Lower leg skin (tissue), 4 donors: ENCODE data around the gene USP3. TPM values are rescaled to one million over a fixed set of nuclear protein-coding genes. Genes with fewer than 3 reads are reported as not detected.

Experiments used
- DNase-seq, 2 donors: peaks; one replicate each; pipeline ENCODE4 v3.0.0-alpha.2; 2019; ENCODE audit warnings: low spot score in 2 of 2
- H3K4me3 ChIP-seq: fragments of 200-600 bp; sonication (generic); 2 replicates; pipeline ENCODE4 v1.5.1; 2017; ENCODE audit warnings: mild to moderate bottlenecking, low read depth; ENCODE audit not compliant: poor library complexity, severe bottlenecking
- CTCF ChIP-seq, 3 donors: fragments of 450-650 bp; IDR thresholded peaks; one replicate each; pipeline ENCODE4 v1.5.1; 2016; ENCODE audit warnings: antibody characterized with exemption in 3 of 3, mild to moderate bottlenecking in 3 of 3, moderate library complexity in 2 of 3
- POLR2A ChIP-seq, 2 donors: fragments of 450-650 bp; IDR thresholded peaks; one replicate each; pipeline ENCODE4 v1.6.1; 2016 to 2017; ENCODE audit warnings: antibody characterized with exemption in 2 of 2, mild to moderate bottlenecking in 1 of 2, moderate library complexity in 1 of 2
- WGBS, 2 donors: methylation state at CpG; one replicate each; pipeline ENCODE4 v1.1.5; 2018; 5-methylcytosine and 5-hydroxymethylcytosine counted together
- intact Hi-C: fragments of 100-400 bp; cut with DNase I; formaldehyde crosslinking; loops from one replicate; pipeline ENCODE4 v1.15.0; 2023; ENCODE audit warnings: low total_unique reads
- total RNA-seq, 4 donors: library from RNA; depleted of rRNA; stranded (reverse); fragments of >200 nt; gene quantifications; one replicate each; pipeline ENCODE4 v1.1.0, GENCODE V29; 2016

Gene USP3
- total RNA-seq, 4 donors from 2014 or later = 43.9 to 66.5 (median 55.0) TPM

DNA sequence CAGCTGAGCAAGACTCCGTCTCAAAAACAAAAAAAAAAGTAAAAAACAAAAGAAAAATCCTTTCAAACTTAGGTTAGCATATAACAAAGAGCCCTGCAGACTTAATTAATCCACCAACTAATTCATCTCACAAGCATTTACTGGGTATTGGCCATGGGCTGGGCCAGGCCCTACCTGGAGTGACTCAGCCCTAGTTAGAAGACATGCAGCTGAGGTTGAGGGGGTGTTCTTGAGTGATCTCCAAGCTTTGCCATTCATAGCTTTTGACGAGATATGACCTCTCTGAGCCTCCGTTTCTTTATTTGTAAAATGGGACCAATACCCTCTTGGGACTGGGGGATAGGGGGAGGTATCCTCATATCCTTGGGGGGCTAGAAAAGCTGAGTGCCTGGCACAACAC, 100.6 kb downstream of the USP3 start:
- intact Hi-C loops = no loop called here
- H3K4me3 ChIP-seq = no peak overlapping the region
- WGBS, 2 donors = 77 to 90% methylated on average over 3 of the region's 3 CpGs
- no peak for DNase-seq
- TF ChIP-seq POLR2A (IDR thresholded peaks at IDR 0.05) (no peak), CTCF (IDR thresholded peaks at IDR 0.05) (no peak)

DNA sequence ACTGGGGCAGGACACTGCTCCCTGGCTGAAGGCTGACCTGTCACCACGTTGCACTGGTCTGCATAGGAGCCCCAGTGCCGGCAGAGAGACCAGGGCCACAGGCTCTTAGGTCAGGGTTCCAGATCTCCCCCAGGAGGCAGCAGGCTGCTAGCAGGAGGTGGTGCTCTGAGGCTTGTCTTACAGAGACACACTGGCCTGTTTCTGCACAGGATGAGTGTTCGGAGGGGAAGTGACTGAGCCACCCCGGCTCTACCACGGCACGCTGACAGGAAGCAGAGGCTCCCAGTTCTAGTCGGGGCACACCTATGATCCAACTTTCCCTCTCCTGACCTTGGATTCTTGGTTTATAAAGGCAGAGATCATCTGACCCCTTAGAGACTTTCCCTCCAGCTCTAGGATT, 101.4 kb downstream of the USP3 start:
- 65 to 71% methylated on average over 7 of the region's 7 CpGs for WGBS, 2 donors
- intact Hi-C loops = no loop called here
- DNase-seq = no peak
- no peak overlapping the region for H3K4me3 ChIP-seq
- TF ChIP-seq CTCF (IDR thresholded peaks at IDR 0.05) (no peak), POLR2A (IDR thresholded peaks at IDR 0.05) (no peak)

- no peak for DNase-seq
- 67 to 73% methylated on average over 2 of the region's 2 CpGs for WGBS, 2 donors
- no peak overlapping the region for H3K4me3 ChIP-seq
- intact Hi-C loops = no loop called here
- TF ChIP-seq POLR2A (IDR thresholded peaks at IDR 0.05) = no peak
- no peak for TF ChIP-seq CTCF (IDR thresholded peaks at IDR 0.05)
These were observed 101.9 kb downstream of the USP3 start for GRCh38 chr15:63606308-63606707.

DNA sequence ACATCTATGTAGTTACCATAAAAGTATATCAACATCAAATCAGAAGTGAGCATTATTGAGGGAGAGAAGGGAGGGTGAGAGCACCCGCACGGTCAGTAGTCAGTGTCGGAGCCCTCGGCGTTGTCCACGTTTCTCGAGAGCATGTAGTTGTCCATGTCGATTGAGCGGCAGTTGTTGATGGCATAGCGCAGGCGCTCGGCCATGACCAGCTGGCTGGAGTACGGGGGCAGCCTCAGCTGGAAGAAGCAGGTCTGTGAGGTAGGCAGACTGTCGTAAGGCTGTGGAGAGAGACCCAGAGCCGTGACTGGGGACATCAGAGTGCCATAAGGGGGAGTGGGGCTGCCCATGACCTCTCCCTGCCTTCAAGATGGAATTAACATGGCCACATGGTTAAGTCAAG, 104.6 kb downstream of the USP3 start:
- 92 to 95% methylated on average over 15 of the region's 15 CpGs for WGBS, 2 donors
- intact Hi-C loops = no loop called here
- DNase-seq = peak in 1 of 2 donors; percentile 49
- no peak overlapping the region for H3K4me3 ChIP-seq
- TF ChIP-seq POLR2A (IDR thresholded peaks at IDR 0.05) (no peak), CTCF (IDR thresholded peaks at IDR 0.05) (no peak)

- peak in 1 of 2 donors; percentile 79 for DNase-seq
- intact Hi-C loops = no loop called here
- 87 to 92% methylated on average over 6 of the region's 6 CpGs for WGBS, 2 donors
- no peak overlapping the region for H3K4me3 ChIP-seq
- TF ChIP-seq POLR2A (IDR thresholded peaks at IDR 0.05) (no peak), CTCF (IDR thresholded peaks at IDR 0.05) (no peak)
These were observed 105.1 kb downstream of the USP3 start for GRCh38 chr15:63609448-63609847.

DNA sequence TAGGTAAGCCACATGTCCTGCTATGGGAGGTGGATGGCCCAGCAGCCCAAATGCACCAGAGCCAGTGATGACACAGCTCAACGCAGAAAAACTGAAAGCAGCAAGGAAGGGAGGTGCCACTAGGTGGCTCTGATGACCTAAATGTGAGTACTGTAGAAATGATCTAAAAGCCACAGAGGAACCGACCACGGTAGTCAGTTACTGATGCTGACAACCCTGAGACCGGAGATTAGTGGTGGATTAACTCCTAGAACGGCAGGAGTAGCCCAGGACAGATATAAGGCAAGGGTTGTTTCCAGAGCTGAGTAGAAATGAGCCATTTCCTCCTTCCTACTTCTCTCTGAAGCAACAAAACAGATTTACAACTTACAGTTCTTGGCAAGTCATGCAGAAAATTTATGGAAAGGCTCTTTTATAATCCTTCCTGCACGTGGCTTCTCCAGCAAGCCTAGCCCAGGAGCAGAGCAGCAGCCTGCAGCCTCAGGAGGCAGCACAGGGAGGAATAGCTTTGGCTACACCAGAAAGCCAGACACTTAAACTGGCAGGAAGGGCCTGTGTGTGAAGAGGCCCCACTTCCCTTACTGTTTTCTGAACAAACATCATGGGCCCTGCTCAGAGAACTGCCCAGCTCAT, 105.9 kb downstream of the USP3 start:
- 1 to 4% methylated on average over 6 of the region's 6 CpGs for WGBS, 2 donors
- peak; percentile 60 to 87 for DNase-seq
- intact Hi-C loops = no loop called here
- H3K4me3 ChIP-seq = no peak overlapping the region
- TF ChIP-seq POLR2A (IDR thresholded peaks at IDR 0.05) = no peak
- TF ChIP-seq CTCF (IDR thresholded peaks at IDR 0.05) = peak in 1 of 3 donors; percentile 65
